ENCODE results near the gene TSPYL2. TPM values are rescaled to one million over a fixed set of nuclear protein-coding genes. Genes with fewer than 3 reads are reported as not detected.

The TSPYL2 gene
- total and polyA plus RNA-seq, 9 donors: 104 to 232 (median 167) TPM

DNA sequence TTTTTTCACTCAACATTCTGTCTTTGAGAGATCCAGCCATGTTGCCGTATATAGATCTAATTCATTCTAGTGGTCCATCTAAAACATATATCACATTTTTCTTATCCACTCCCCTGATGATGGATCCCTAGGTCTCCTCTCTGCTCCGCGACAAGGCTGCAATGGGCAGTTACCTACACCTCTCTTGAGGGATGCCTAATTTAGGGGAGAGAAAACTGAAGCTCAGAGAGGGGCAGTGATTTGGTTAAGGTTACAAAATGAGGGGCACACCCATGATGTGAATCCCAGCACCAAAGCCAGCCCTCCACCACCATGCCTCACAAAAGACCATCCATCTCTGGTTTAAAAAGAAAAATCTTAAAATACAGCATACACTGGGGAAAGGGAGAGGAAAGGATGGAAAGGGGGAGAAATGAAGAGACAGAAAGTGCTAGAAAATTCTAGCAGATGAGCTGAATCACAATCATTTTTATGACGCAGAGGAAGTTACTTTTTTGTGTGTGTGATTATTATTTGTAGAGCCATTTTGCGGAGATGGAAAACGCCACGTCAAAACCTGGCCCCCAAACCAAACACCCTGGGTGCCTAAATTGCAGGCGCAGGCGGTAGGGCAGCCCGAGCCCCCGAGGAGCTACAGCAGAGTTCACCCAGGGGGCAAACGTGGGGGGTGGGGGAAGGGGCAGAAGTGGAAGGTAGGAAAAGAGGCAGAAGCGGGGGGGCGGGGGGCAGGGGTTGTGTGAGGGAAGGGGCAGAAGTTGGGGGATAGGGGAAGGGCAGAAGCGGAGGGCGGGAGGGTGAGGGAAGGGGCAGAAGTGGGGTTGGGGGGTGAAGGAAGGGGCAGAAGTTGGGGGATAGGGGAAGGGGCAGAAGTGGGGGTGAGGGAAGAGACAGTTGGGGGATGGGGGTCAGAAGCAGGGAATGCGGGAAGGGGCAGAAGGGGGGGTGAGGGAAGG lies 1.3 kb upstream of the TSPYL2 start:
- TF ChIP-seq POLR2A (IDR thresholded peaks at IDR 0.05): no peak
- TF ChIP-seq EP300 (IDR thresholded peaks at IDR 0.05): no peak
- TF ChIP-seq, protein P1, sequence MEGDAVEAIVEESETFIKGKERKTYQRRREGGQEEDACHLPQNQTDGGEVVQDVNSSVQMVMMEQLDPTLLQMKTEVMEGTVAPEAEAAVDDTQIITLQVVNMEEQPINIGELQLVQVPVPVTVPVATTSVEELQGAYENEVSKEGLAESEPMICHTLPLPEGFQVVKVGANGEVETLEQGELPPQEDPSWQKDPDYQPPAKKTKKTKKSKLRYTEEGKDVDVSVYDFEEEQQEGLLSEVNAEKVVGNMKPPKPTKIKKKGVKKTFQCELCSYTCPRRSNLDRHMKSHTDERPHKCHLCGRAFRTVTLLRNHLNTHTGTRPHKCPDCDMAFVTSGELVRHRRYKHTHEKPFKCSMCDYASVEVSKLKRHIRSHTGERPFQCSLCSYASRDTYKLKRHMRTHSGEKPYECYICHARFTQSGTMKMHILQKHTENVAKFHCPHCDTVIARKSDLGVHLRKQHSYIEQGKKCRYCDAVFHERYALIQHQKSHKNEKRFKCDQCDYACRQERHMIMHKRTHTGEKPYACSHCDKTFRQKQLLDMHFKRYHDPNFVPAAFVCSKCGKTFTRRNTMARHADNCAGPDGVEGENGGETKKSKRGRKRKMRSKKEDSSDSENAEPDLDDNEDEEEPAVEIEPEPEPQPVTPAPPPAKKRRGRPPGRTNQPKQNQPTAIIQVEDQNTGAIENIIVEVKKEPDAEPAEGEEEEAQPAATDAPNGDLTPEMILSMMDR (IDR thresholded peaks at IDR 0.05): no peak
- H3K9me3 ChIP-seq: no peaks in the 10 kb centered on the region
- H3K4me1 ChIP-seq (ENCODE audit: insufficient read depth): peaks cover under 1% of the 10 kb centered on the region
- DNase-seq: peak in 3 of 5 donors; percentile 51 to 62 (median 62)
- H3K27ac ChIP-seq: peak overlapping the region; percentile 50 to 65
- intact Hi-C loops (cut with DNase I): no loop called here
- no peaks in the 10 kb centered on the region for H3K27me3 ChIP-seq
- peak overlapping the region; percentile 16 for H3K4me3 ChIP-seq
- no peaks in the 10 kb centered on the region for H3K36me3 ChIP-seq
- whole genome bisulfite sequencing, 3 donors: 36 to 44% (median 44%) methylated on average over 11 to 17 of the region's 17 CpGs

DNA sequence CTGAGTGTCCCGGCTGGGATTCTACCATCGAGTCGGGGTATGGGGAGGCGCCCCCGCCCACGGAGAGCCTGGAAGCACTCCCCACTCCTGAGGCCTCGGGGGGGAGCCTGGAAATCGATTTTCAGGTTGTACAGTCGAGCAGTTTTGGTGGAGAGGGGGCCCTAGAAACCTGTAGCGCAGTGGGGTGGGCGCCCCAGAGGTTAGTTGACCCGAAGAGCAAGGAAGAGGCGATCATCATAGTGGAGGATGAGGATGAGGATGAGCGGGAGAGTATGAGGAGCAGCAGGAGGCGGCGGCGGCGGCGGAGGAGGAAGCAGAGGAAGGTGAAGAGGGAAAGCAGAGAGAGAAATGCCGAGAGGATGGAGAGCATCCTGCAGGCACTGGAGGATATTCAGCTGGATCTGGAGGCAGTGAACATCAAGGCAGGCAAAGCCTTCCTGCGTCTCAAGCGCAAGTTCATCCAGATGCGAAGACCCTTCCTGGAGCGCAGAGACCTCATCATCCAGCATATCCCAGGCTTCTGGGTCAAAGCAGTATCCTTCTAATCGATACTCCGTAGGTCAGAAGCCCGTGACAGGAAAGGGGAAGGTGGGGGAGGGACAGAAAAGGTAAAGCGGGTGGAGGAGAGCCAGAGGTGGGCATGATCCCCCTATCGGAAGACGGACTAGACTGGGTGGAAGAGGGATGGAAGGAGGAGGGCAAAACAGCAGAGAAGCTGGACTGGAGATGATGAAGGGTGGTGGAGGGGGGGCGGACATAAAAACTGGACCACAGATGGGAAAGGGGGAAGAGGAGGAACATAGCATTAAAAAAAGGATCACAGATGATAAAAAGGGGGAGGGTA lies 828 bp downstream of the TSPYL2 start:
- Histone ChIP-seq H3K9me3 (no peaks in the 10 kb centered on the region), H3K36me3 (no peaks in the 10 kb centered on the region), H3K27ac (peak overlapping the region; percentile 95 to 96), H3K27me3 (no peaks in the 10 kb centered on the region), H3K4me1 (ENCODE audit: insufficient read depth) (peaks cover 3% of the 10 kb centered on the region), H3K4me3 (peak overlapping the region; percentile 84)
- intact Hi-C loops (cut with DNase I): no loop called here
- TF ChIP-seq POLR2A (IDR thresholded peaks at IDR 0.05): no peak
- TF ChIP-seq EP300 (IDR thresholded peaks at IDR 0.05): no peak
- TF ChIP-seq, protein P1 (IDR thresholded peaks at IDR 0.05): no peak
- peak in 1 of 5 donors; percentile 50 for DNase-seq
- WGBS, 3 donors: 35 to 40% (median 38%) methylated on average over 31 of the region's 31 CpGs

DNA sequence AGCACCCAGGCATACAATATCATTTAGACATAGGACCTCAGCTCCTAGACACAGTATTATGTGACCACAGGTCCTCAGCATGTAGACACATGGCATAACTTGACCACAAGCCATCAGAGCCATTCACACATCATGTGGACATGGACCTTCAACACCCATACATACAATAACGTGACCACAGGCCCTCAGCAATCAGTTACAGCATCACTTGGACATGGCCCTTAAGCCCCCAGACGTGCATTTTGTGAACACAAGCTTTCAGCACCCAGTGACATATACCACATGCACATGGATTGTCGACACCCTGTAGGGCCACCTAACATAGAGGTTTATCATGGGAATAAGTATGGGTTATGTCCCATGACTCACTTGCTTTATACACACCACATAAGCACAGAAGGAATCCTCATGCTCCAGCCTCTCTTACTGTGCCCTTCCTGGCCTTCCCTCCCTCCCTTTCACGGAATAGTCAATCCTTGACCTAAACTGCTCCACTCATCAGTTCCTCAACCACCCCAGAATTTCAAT lies 1.9 kb downstream of the TSPYL2 start:
- Histone ChIP-seq H3K4me1 (ENCODE audit: insufficient read depth) (peaks cover 3% of the 10 kb centered on the region), H3K27me3 (no peaks in the 10 kb centered on the region), H3K4me3 (peak overlapping the region; percentile 84), H3K9me3 (no peaks in the 10 kb centered on the region), H3K36me3 (no peaks in the 10 kb centered on the region), H3K27ac (peak overlapping the region in 1 of 2 donors; percentile 96)
- intact Hi-C loops (cut with DNase I): no loop called here
- peak; percentile 3 for TF ChIP-seq POLR2A (IDR thresholded peaks at IDR 0.05)
- TF ChIP-seq, protein P1 (IDR thresholded peaks at IDR 0.05): no peak
- WGBS, 3 donors: 33 to 57% (median 39%) methylated on average over 4 of the region's 4 CpGs
- no peak for DNase-seq

DNA sequence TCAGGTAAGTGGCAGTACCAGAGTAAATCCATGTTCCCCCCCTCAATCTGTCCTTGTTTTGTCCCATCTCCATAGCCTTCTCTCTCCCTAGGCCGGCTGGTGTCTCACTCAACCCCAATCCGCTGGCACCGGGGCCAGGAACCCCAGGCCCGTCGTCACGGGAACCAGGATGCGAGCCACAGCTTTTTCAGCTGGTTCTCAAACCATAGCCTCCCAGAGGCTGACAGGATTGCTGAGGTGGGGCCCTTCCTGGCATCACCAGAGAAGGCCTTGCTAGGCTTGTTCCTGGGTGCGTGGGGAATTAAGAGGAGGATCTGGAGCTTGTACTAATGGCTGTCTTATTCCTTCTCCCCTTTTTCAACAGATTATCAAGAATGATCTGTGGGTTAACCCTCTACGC lies 2.7 kb downstream of the TSPYL2 start:
- DNase-seq: no peak
- no peaks in the 10 kb centered on the region for H3K36me3 ChIP-seq
- WGBS, 3 donors: 59 to 75% (median 73%) methylated on average over 9 of the region's 9 CpGs
- no peak for TF ChIP-seq EP300 (IDR thresholded peaks at IDR 0.05)
- TF ChIP-seq, protein P1 (IDR thresholded peaks at IDR 0.05): no peak
- no peak for TF ChIP-seq POLR2A (IDR thresholded peaks at IDR 0.05)
- intact Hi-C loops (cut with DNase I): no loop called here
- no peak overlapping the region for H3K4me3 ChIP-seq
- no peaks in the 10 kb centered on the region for H3K9me3 ChIP-seq
- no peak overlapping the region for H3K27ac ChIP-seq
- peaks cover 3% of the 10 kb centered on the region for H3K4me1 ChIP-seq (ENCODE audit: insufficient read depth)
- H3K27me3 ChIP-seq: no peaks in the 10 kb centered on the region

All from ovary (tissue), 9 donors.